Central memory CD8-positive, alpha-beta T cell (primary cell): Measurements from ENCODE around the gene KBTBD13.

Experiments used
- ATAC-seq: fragments of 150-1000 bp; cut with Tn5 transposase; replicated peaks from 2 replicates; pipeline ENCODE4 v1.10.0; 2022; ENCODE audit warnings: mild to moderate bottlenecking, moderate FRiP score, moderate number of reproducible peaks; ENCODE audit not compliant: poor library complexity, severe bottlenecking; ENCODE audit errors: extremely low read depth
- DNase-seq, 2 donors: peaks; one replicate each; pipeline ENCODE4 v3.0.0; 2021; ENCODE audit warnings: low spot score in 2 of 2
- H3K27ac Mint-ChIP-seq: one replicate; pipeline ENCODE4 v1.8.0; 2022; ENCODE audit warnings: low read depth, mild to moderate bottlenecking, moderate library complexity, mixed read lengths
- H3K27me3 Mint-ChIP-seq: one replicate; pipeline ENCODE4 v1.8.0; 2022; ENCODE audit warnings: mixed read lengths
- H3K36me3 Mint-ChIP-seq: one replicate; pipeline ENCODE4 v1.8.0; 2022; ENCODE audit warnings: mild to moderate bottlenecking, moderate library complexity, mixed read lengths; ENCODE audit not compliant: insufficient read depth
- H3K4me1 Mint-ChIP-seq: one replicate; pipeline ENCODE4 v1.8.0; 2022; ENCODE audit warnings: mixed read lengths
- H3K4me3 Mint-ChIP-seq: one replicate; pipeline ENCODE4 v1.8.0; 2022; ENCODE audit warnings: mild to moderate bottlenecking, moderate library complexity, mixed read lengths
- H3K9me3 Mint-ChIP-seq: one replicate; pipeline ENCODE4 v1.8.0; 2022; ENCODE audit warnings: mixed read lengths

Gene KBTBD13

GRCh38 chr15:65100442-65100841, 23.9 kb downstream of the KBTBD13 start:
- DNase-seq = no peak
- no peaks in the 10 kb centered on the region for H3K9me3 Mint-ChIP-seq
- H3K4me1 Mint-ChIP-seq = peaks cover 8% of the 10 kb centered on the region
- H3K36me3 Mint-ChIP-seq = peaks cover 32% of the 10 kb centered on the region
- no peak overlapping the region for H3K4me3 Mint-ChIP-seq
- no peak overlapping the region for H3K27ac Mint-ChIP-seq
- H3K27me3 Mint-ChIP-seq = no peaks in the 10 kb centered on the region
- no peak for ATAC-seq

DNA sequence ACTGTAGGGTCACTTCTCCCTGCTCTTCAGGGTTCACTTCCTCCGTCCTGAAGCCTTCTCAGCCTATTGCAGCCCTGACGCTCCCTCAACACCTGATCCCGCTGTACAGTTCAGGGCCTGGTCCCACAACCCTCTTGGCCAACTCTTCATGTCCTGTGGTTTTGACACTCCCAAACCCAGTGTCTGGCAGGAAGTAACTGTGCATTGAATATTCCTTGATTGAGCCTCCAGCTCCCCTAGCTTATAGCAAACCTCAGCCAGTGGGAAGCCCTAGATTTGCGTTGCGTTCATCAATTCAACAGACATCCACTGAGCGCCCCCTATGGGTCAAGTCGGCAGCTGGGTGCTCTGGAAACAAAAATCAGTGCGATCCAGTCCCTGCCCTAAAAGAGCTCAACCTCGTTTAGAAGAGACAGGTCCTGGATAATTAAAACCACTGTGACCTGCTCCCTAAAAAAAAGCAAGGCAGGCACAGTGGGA, 24.9 kb downstream of the KBTBD13 start:
- H3K4me1 Mint-ChIP-seq = peaks cover 8% of the 10 kb centered on the region
- ATAC-seq = no peak
- no peak for DNase-seq
- H3K36me3 Mint-ChIP-seq = peaks cover 38% of the 10 kb centered on the region
- H3K27ac Mint-ChIP-seq = no peak overlapping the region
- no peaks in the 10 kb centered on the region for H3K9me3 Mint-ChIP-seq
- no peak overlapping the region for H3K4me3 Mint-ChIP-seq
- no peaks in the 10 kb centered on the region for H3K27me3 Mint-ChIP-seq

- Mint-ChIP-seq H3K4me1 (peaks cover 8% of the 10 kb centered on the region), H3K27ac (no peak overlapping the region), H3K4me3 (no peak overlapping the region), H3K36me3 (peaks cover 39% of the 10 kb centered on the region), H3K9me3 (no peaks in the 10 kb centered on the region), H3K27me3 (no peaks in the 10 kb centered on the region)
- ATAC-seq (no peak), DNase-seq (no peak)
Measured at GRCh38 chr15:65101891-65102708, 25.6 kb downstream of the KBTBD13 start.

GRCh38 chr15:65102912-65103311, 26.4 kb downstream of the KBTBD13 start:
- peaks cover 37% of the 10 kb centered on the region for H3K36me3 Mint-ChIP-seq

DNA sequence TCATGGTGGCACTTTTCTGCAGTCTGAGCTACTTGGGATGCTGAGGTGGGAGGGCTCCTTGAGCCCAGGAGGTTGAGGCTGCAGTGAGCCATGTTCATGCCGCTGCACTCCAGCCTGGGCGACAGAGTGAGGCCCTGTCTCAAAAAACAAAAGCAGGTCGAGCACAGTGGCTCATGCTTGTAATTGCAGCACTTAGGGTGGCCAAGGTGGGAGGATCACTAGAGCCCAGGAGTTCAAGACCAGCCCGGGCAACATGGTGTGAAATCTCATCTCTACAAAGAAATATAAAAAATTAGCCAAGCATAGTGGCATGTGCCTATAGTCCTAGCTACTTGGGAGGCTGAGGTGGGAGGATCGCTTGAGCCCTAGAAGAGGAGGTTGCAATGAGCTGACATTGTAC, 28.5 kb downstream of the KBTBD13 start:
- Mint-ChIP-seq H3K27me3 (no peaks in the 10 kb centered on the region), H3K4me1 (peaks cover 8% of the 10 kb centered on the region), H3K4me3 (no peak overlapping the region), H3K36me3 (peaks cover 32% of the 10 kb centered on the region), H3K27ac (no peak overlapping the region), H3K9me3 (no peaks in the 10 kb centered on the region)
- ATAC-seq = no peak
- no peak for DNase-seq

More at GRCh38 chr15:65102912-65103311, 26.4 kb downstream of the KBTBD13 start:
- no peak overlapping the region for H3K4me3 Mint-ChIP-seq
- DNase-seq (no peak), ATAC-seq (no peak)
- no peak overlapping the region for H3K27ac Mint-ChIP-seq
- H3K9me3 Mint-ChIP-seq = no peaks in the 10 kb centered on the region
- H3K4me1 Mint-ChIP-seq = peaks cover 8% of the 10 kb centered on the region
- no peaks in the 10 kb centered on the region for H3K27me3 Mint-ChIP-seq

GRCh38 chr15:65106011-65106590, 29.6 kb downstream of the KBTBD13 start:
- Mint-ChIP-seq H3K27me3 (no peaks in the 10 kb centered on the region), H3K27ac (no peak overlapping the region), H3K36me3 (peaks cover 32% of the 10 kb centered on the region), H3K9me3 (no peaks in the 10 kb centered on the region), H3K4me1 (peaks cover 8% of the 10 kb centered on the region), H3K4me3 (no peak overlapping the region)
- ATAC-seq = no peak
- no peak for DNase-seq

DNA sequence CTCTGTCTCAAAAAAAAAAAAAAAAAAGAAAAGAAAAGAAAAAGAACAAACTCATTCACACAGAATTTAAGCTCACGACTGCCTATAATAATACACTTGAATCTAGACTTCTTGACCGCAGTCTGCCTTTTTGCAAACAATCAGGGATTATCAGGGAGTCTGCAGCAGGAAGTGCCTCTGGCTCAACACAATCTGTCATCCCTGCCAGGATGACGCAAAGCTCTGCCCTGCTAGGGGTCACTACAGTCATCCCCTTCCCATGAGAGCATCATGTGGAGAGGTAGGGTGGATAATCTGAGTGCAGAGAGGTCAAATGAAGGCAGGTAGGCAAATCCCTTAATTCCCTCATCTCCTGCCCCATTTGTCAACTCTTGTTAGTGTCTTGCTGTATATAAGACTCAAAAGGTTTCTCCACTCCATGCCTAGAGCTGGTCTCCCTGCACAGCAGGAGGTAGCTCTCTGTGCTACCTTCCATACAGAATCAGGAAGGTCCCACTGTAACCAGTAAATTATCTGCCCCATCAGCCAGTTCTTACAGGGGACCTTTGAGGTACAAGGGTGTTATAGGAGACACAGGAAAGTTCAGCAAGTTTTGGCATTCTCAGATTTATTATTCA, 34.2 kb downstream of the KBTBD13 start:
- Mint-ChIP-seq H3K4me3 (no peak overlapping the region), H3K27ac (no peak overlapping the region), H3K36me3 (peaks cover 27% of the 10 kb centered on the region), H3K27me3 (no peaks in the 10 kb centered on the region), H3K9me3 (no peaks in the 10 kb centered on the region), H3K4me1 (no peaks in the 10 kb centered on the region)
- DNase-seq (no peak), ATAC-seq (no peak)

GRCh38 chr15:65115086-65115485, 38.5 kb downstream of the KBTBD13 start, which contains the start of gene UBAP1L:
UBAP1L (minus strand) TSS chr15:65115200; CDS start chr15:65106215, 8,985 bp downstream.
- Mint-ChIP-seq H3K36me3 (peaks cover 46% of the 10 kb centered on the region), H3K27me3 (no peaks in the 10 kb centered on the region), H3K4me1 (peaks cover 7% of the 10 kb centered on the region), H3K27ac (no peak within 1 kb of the TSS), H3K4me3 (no peak within 1 kb of the TSS), H3K9me3 (no peaks in the 10 kb centered on the region)
- no peak for DNase-seq
- ATAC-seq = no peak

DNA sequence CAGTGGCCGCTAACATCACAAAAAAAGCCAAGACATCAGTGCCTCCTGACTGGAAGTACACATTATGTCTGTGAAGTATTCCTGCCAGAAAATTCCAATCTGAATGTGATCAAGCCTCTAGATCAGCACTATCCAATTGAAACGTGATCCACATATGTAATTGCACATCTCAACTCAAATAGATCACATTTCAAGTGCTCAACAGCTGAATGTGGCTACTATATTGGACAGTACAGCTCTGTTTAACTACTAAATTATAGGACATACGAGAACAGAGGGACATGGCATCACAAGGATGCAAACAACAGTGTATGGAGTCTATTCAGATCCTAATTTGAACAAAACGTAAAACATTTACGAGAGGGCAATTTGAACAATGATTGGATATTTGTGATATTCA, 39.0 kb downstream of the KBTBD13 start:
- DNase-seq = no peak
- no peak for ATAC-seq
- peaks cover 7% of the 10 kb centered on the region for H3K4me1 Mint-ChIP-seq
- no peaks in the 10 kb centered on the region for H3K9me3 Mint-ChIP-seq
- H3K4me3 Mint-ChIP-seq = no peak overlapping the region
- H3K27ac Mint-ChIP-seq = no peak overlapping the region
- peaks cover 46% of the 10 kb centered on the region for H3K36me3 Mint-ChIP-seq
- no peaks in the 10 kb centered on the region for H3K27me3 Mint-ChIP-seq
